GM10266 (cell line): Measurements from ENCODE around the gene SPATA25.

ENCODE experiments used
- DNase-seq: peaks from one replicate; pipeline ENCODE4 v3.0.0; 2012; ENCODE audit errors: extremely low spot score
- CTCF ChIP-seq: IDR thresholded peaks from 2 replicates; pipeline ENCODE4 v1.5.1; 2012; ENCODE audit warnings: mild to moderate bottlenecking, low read depth; ENCODE audit not compliant: control insufficient read depth, insufficient read depth; ENCODE audit errors: missing control alignments

SPATA25 gene

GRCh38 chr20:45836841-45837240, 50.6 kb downstream of the SPATA25 start:
- TF ChIP-seq CTCF = no peak
- no peak for DNase-seq
